Stimulated activated CD4-positive, alpha-beta T cell treated with anti-CD3 and anti-CD28 coated beads, Interleukin-1b, Interleukin-23, amount 100 ng/mL, for 4 hours (primary cell): ENCODE results near the gene DHRS13.
A peak's percentile ranks its signal among the peaks of the same experiment; 100 is the strongest.
"Not testable (repeated sequence)": the region's sequence is repeated elsewhere in the genome, so short reads cannot be mapped to it uniquely, and the experiment has no call there.

Source experiments
- DNase-seq, 2 donors: peaks; one replicate each; pipeline ENCODE4 v3.0.0-alpha.2; 2020; ENCODE audit warnings: low read depth in 2 of 2

DHRS13 gene

GRCh38 chr17:28935744-28936460 is 33.0 kb upstream of the DHRS13 start:
- no peak for DNase-seq

DNA sequence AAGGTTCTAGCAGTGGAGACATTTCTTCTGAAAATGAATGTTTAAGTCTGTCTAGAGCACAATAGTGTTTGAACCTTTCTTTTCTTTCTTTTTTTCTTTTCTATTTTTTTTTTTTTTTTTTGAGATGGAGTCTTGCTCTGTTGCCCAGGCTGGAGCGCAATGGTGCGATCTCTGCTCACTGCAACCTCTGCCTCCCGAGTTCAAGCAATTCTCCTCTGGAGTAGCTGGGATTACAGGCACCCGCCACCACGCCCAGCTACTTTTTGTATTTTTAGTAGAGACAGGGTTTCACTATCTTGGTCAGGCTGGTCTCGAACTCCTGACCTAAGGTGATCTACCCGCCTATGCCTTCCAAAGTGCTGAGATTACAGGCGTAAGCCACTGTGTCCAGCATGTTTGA is 31.6 kb upstream of the DHRS13 start:
- DNase-seq, result not testable (repeated sequence)

- no peak for DNase-seq
Observed at GRCh38 chr17:28929787-28930186, 26.9 kb upstream of the DHRS13 start.

- DNase-seq, result no peak
Observed at GRCh38 chr17:28928061-28928460, 25.2 kb upstream of the DHRS13 start.

- DNase-seq, result no peak
Observed at GRCh38 chr17:28926786-28927185, 23.9 kb upstream of the DHRS13 start.

- DNase-seq, result no peak
Observed at GRCh38 chr17:28926366-28926765, 23.5 kb upstream of the DHRS13 start.

- DNase-seq, result peak in 1 of 2 donors; percentile 37
Observed at GRCh38 chr17:28925912-28926365, 23.1 kb upstream of the DHRS13 start.

GRCh38 chr17:28920201-28920600 is 17.3 kb upstream of the DHRS13 start:
- no peak for DNase-seq

DNA sequence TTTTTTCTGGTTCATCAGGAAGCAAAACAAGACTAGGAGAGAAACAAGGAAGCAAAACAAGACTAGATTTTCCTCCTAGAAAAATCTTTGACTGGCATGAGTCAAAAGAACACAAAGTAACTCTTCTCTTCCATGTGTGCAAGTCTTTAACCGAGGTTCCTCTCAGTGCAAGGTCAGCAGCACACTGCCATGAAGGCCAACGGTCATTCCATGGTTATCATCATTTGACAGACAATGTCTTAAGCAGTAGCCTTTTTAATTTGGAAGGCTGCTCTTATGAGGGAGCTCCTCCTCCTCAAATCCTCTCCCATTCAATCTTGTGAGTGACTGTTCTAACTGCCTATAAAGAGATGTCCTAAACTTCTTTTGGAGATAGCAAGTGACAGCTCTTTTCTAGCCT is 15.4 kb upstream of the DHRS13 start:
- no peak for DNase-seq

DNA sequence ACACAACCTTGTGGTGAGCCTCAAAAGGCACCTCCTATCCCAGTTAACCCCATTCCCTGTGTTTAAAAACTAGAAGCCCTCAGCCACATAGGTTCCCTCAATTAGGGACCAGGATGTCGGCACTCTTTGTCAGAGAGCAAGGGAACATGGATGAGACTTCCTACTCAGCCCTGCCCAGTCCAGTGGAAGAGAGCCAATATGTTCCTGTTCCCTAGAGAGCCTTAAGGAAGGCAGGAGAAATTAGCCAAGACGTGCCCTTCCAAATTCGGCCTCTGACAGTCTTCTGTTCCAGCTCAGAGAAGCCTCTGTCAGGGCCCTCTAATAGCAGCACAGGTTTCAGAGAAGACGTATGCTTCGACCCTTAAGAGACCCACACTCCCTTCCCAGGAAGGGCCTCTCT is 14.6 kb upstream of the DHRS13 start:
- no peak for DNase-seq

DNA sequence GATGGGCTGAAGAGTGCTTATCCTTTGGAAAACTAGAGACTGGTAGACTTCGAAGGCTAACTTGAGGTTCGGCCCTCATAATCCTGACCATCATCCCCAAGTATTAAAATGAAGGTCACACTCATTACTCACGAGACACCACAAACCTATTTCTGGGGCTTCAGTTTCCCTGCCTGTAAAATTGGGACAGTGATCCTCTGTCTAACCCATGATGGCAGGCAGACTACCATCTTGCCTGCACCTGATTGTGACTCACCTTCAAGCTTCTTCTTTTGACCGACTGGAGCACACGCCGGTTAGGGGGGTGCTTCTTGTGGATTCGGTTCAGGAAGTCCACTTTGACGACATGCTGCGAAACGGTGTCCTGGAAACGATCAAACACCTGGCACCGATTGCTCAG is 14.2 kb upstream of the DHRS13 start:
- no peak for DNase-seq

GRCh38 chr17:28916302-28916934 is 13.5 kb upstream of the DHRS13 start:
- no peak for DNase-seq

DNA sequence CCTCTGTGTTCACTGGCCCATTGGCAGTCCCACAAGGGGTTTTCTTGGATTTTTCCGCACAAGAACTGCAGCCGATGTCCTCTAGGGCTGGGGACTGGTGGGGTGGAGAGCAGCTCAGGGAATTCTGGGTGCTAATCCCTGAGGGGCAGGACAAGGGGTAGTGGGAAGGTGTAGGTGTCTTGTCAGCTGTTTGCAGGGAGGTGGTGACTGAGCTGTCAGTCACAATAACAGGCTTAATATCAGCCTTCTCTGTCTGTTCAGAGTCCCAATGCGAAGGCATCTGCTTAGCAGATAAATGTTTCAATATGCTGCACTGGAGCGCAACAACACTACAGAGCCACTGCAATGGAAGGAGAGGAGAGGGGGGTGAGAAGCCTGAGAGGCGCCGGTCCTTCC is 10.1 kb upstream of the DHRS13 start:
- no peak for DNase-seq

DNA sequence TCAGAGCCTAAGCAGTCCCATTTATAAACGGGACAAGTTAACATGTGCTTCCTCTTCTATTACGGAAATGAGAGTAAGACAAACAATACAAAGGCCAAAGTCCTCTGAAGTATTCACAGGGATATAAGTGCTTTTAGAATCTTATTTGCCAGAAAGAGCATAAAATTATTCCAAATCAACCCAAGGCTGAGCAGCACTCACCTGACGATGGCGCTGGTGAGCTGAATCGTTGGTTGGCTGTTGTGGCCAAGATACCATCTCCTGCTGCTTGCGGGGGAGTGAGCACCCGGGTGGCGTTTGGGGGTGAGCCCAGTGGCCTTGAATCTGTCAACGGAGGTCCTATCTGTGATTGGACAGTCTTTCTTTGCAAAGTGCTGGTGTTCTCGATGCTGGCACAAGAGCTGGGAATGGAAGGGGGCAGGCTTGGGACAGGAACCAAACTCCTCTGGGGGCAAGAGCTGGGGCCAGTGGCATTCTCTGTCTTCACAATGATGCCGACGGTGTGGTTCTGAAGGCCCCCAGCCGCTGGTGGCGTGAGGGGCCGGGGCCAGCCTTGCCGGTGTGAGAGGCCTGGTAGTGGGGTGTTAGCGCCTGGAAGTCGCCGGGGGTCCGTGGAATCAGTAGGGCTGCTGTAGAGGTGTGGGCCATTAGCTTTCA is 9.5 kb upstream of the DHRS13 start:
- DNase-seq, result no peak

GRCh38 chr17:28911411-28912045 is 8.6 kb upstream of the DHRS13 start:
- DNase-seq, result no peak

DNA sequence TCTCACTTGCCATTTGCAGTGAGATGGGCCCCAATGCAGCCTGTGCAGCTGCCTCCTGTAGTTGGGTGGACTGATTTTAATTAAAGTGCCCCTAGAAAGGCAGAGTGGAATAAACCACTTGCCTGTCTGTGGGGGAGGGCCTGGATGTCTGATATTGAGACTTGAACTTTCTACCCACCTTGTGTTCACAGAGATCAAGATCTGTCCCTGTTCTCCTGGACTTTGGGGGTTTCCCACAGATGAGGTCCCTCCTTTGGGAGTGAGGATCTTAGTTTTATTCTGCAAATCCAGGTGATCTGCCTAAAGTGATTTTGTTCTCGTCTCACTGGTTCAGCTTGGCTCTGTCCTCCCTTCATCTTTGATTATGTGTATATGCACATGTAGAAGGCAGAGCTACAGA is 7.7 kb upstream of the DHRS13 start:
- no peak for DNase-seq

DNA sequence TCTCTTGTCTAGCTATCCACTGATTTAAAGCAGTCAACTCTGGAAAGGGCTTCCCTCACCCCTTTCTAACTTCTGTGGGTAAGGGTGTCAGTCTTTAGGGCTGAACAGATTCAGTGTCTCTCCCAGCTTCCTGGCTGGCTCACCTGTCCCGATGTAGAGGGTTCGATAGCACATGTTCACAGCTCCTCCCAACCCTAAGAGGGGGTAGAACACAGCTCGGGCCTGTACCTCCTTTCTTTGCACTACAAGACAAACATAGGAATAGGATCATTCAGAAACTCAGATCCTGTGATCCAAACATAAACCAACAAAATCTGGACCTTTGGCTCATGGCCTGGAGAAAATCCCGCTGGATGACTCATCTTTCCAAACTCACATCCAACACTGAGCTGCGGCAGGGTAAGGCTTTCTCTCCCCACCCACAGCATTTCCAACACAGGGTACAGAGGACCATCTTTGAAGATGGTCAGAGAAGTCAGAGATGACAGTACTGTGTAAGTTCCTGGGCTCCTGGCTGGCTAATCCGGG is 5.8 kb upstream of the DHRS13 start:
- DNase-seq, result no peak

DNA sequence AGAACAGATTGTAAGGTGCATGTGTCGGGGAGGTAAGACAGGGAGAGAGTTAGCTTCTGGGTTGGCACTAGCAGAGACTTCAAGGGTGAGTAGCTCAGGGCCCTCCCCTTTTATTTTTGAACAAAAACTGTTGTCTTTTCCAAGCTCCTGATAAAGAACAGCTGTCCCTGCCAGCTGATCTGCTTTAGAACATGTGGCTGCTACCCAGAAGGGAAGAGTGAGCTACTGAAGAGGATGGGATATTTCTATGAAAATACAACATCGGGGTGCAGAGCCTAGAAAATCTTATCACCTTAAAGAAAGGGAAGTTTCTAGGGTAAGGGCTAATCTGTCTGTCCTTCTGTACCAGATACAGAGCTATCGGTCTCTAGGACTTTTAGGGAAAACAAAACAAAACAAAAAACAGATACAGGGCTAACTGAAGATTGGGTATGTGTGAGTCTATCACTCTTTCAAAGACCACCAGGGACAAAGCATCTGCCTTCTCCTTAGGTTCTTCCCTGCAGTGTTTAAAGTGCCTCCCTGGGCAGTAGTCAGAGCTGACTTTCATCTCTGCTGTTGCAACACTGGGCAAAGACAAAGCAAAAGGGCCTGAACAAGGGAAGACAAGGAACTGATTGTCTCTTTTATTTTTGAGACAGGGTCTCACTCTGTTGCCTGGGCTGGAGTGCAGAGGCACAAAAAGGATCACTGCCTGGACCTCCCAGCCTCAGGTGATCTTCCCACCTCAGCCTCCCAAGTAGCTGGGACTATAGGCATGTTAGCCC is 5.0 kb upstream of the DHRS13 start:
- no peak for DNase-seq

DNA sequence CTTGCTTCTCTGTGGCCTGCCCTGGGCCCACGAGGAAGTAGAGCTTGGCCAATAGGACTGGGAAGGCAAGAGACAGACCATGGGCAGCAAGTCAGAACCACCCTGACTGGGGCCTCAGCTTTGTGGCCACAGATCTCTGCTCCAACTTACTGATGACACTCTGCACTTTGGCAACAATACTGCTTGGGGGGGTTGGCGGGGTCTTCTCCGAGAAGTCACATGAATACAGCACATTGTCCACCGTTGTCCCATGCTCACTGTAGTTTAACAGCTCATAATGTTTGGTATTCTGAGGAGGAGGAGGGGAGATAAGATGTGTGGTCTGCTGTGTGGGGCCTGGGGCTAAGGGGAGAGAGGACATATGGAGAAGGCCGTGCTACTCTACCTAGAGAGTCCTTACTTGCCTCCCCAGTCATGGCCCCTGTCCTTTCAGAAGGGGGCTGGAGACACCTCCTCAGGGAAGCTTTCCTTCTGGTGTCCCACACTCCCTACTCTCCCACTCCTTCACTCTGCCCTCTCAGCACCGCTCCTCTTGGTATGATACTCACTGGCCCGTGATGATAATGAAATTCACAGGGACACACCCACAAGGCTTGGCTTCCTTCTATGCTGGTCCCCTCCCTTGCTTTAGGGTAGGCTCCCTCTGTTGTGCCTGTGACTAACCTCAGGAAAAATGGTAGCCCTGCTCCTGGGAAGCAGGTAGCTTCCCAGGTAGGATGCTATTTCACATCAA is 4.0 kb upstream of the DHRS13 start:
- DNase-seq, result no peak

DNA sequence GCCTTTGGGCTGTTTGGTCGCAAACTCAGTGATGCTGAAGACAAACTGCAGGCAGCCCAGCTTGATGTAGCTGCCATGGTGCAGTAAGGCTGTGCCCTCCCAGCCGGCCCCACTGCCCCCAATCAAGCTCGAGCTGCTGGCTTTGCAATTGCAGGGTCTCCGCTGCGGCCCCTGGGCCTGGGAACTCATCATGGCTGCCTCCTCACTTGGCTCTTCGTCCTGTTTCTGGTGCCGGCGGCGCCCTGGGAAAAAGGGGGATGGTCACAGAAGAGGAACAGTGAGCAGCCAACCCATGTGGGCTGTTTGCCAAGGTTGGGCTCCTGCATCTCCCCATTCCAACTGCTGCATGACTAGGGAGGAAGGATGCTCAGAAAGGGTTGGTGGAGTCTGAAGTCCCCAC is 3.4 kb upstream of the DHRS13 start:
- DNase-seq, result no peak

DNA sequence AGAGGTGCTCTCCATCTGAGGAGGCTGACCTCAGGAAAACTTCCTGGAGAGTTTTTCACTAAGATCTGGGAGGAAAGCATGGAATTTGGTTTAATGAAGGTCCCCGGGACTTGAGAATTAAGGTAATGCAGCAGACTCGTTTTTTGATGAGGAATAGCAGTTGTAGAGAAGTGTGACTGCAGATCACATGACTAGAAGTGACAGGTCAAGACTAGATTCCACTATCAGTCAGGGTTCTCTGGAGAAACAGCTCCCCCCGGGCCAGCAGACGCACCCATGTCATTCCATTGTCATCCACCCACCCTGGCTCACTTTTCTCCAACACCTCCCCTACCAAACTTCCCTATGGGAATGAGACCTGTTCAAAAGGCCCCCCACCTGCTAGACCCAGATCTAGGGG is 1.9 kb upstream of the DHRS13 start:
- no peak for DNase-seq
